Muscle of back (tissue), 11 donors: ENCODE measurements around the gene CD207. TPM values are rescaled to one million over a fixed set of nuclear protein-coding genes. Genes with fewer than 3 reads are reported as not detected.
A peak's percentile ranks its signal among the peaks of the same experiment; 100 is the strongest.

ENCODE experiments used
- DNase-seq, 3 donors: peaks; one replicate each; pipeline versions ENCODE4 v3.0.0 to v3.0.0-alpha.2; 2013
- polyA plus RNA-seq, 10 donors: library from polyadenylated mRNA; unstranded; fragments of 120-200 nt; gene quantifications; one replicate each; pipeline ENCODE4 v1.2.1, GENCODE V29; 2013; ENCODE audit not compliant: insufficient read length in 10 of 10

CD207 gene
- polyA plus RNA-seq, 10 donors: 0.12 to 0.87 (median 0.28) TPM; not detected in 3

DNA sequence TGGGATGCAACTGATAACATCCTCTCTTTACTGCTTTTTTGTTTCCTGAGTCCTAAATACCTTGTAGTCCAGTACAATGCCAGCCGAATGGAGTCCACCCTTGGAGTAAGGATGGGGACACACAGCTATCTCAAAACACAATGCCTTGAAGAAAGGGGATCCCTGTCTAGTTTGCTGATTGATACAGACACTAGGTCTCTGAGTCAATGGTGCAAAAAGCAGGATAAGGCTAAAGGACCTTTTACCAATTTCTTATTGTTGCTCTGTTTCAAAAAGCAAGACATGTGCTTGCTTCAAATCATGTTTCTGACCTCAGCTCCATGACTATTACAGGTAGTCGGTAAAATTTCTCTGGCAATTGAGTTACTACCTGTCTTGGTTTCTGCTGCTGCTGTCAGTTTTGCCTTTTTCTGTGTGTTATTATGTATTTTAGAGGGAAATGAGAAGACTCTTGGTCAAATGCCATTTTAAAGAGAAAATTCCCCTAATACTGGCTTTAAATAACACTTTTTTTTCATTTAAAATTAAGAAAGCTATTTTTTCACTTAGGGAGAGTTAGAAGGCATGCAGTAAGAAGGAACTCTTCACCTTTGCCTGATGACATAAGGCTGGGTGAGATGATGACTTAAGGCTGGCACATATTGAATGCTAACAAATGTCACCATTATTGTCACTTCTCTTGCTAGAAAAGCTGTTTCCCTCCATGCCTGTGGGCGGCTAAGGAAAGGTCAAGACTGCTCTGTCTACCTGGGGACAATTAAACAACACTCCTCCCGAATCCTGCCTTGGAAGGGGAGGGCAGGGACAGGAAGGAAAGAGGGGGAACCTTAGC is 40.2 kb downstream of the CD207 start:
- no peak for DNase-seq

DNA sequence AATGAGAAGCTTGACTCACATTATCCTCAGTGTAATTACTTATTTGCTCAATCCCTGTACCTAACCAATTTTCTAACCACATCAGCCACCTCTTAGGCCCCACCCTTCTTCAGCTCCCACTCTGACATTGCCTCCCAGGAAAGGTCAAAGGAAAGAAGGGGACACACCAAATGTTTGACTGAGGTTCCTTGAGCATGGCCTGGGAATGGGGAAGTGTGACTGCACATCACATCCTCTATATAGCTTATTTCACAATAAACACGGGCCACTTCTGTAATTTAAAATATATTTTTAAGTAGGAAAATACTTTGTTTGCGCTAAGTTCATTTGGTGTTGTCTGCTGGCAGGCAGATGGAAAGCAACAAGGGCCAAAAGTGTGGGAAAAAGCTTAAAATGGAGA is 42.2 kb downstream of the CD207 start:
- DNase-seq: no peak

DNA sequence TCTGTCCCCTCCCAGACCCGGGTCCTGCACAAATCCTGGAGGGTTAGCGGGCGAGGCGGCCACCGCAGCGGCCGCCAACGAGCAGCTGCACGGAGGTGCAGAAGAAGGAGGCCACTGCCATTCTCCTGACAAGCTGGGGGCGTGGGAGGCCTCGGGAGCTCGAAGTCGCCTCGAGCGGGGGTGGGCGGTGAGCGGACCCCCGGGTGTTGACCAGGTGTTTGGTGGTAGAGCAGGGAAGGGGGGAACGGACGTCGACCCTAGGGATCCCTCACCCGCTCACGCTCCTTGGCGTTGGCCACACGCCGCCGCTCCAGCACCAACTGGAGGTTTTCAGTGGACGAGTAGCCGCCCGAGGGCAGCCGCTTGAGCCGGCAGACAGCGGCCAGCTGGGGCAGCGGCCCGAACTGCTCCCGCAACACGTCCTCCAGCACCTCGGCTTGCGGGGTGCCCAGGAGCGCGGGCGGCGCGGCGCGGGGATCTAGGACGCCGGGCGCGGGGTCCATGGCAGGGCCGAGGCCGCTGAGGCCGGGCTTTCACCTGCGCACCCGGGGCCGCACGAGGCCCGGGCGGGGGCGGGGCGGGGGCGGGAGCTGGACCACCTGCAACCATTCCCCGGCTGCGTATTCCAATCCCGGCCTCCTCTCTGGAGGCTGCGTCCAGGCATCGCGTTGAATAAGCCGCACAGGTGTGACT is 45.3 kb downstream of the CD207 start, which contains the start of gene FIGLA:
TSS of gene FIGLA (minus strand) at position 508 of the 693 bp plus-strand sequence. CDS start at position 503, 5 bp downstream.
- DNase-seq: peak in 1 of 3 donors; percentile 36

DNA sequence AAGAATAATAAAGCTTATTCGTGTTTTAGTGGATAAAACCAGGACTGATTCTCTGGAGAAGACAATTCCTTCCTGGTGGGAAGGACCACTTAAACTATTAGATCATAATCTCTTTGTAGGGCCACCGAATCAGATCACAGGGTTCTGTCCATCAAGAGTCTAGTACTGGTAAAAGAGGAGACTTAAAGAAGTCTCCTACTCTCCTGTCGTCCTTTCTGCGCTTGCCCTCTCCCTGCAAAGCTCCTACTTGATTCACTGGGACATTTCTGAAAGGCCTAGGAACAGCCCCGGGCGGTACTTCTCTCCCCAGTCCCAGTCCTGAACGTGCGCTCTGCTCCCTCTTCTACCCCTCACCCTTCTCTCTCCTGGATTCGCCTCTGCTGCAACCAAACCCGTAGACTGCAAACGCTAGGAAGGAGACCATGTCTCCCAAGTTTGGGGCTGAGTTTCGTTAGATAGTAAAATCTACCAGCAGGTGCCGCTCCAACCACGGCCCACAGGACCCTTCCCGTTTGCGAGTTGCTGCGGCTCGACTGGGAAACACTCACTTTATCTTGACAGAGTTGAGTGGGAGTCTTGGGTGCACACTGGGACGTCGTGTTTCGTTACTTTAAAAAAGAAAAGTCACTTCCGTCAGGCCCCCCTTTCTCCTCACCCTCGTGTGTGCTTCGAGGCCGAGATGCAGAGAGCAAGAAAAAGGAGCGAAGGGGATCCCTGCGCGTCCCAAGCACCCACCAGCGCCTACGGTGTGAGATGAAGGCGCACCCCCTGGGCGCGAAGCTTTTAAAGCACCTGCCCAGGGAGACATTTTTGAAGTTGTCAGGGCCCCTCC is 46.1 kb downstream of the CD207 start:
- peak; percentile 48 to 82 (median 71) for DNase-seq

DNA sequence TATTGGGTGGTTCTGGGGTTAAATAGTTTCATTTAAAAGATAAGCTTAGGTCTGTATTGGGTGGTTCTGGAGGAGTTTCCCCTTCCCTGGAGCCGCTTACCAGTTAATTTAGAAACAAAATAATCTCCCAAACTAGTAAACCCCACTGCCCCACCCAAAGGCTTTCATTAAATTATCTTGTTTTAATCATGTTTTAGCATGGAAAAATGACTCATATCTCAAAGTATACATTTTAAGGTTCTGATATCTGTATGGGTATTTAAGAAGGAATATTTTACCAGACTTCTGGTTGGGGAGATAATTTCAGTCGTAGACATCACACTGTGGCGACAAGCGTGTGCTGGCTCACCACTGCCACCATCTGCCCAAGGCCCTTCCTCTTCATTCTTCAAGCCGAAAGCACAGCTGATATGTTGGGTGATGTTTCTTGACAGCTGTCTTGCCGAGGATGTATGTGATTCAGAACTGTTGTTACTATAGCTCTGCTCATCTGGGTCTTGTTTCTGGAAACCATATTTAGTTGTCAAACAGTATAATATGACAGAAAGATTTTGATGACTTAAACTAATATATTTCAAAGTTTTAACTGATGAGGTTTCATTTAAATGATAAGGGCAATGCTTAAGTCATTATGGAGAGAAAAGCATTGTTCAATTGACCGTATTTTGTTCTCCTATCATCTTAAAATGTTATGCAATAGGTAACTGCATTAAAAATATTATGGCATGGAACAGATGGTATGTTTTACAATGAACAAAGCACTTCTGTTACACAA is 50.3 kb downstream of the CD207 start:
- DNase-seq: peak in 2 of 3 donors; percentile 43 to 64

DNA sequence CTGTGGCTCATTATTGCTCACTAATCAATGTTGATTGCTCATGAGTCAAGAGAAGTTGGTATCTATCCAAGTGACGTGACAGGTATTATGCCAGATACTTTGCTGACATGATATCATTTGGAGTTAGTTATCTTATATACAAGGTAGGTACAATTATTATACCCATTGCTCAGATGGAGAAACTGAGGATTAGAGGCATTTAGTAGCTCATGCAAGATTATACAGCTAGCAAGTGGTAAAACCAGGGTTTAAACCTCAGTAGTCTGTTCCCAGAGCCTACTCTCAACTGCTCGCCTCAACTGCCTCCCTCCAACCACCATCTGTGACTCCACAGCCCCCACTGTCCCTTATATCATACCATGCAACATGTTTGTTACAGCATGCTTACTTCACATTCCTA is 51.3 kb downstream of the CD207 start:
- no peak for DNase-seq

Other genes starting within 250 kb of the CD207 start
- gene ADD2, start 67.6 kb downstream of the CD207 start, polyA plus RNA-seq: 1 to 10 TPM; 2.4 to 7.3 (median 3.2) TPM
- under 1 TPM in 1 of 10 donors, not detected in 9; 0.22 TPM for gene FIGLA, start 45.2 kb downstream of the CD207 start, polyA plus RNA-seq
- gene CLEC4F, start 15.2 kb downstream of the CD207 start, polyA plus RNA-seq: under 1 TPM in 8 of 10 donors, not detected in 2; 0.07 to 0.86 (median 0.19) TPM
- 1 to 10 TPM; 2.3 to 4.4 (median 3.8) TPM for gene VAX2, start 64.8 kb upstream of the CD207 start, polyA plus RNA-seq
- gene ATP6V1B1, start 100.1 kb upstream of the CD207 start, polyA plus RNA-seq: 1 to 10 TPM in 6 of 10 donors, under 1 TPM in 4; 0.56 to 3.1 (median 1.2) TPM
- gene ANKRD53, start 142.8 kb upstream of the CD207 start, polyA plus RNA-seq: 1 to 10 TPM in 8 of 10 donors, under 1 TPM in 2; 0.56 to 1.8 (median 1.2) TPM
- gene TEX261, start 159.1 kb upstream of the CD207 start, polyA plus RNA-seq: 10 to 100 TPM; 34.6 to 51.4 (median 39.0) TPM
- 10 to 100 TPM; 60.5 to 79.4 (median 68.8) TPM for gene NAGK, start 232.8 kb upstream of the CD207 start, polyA plus RNA-seq